HG02852 (cell line): ENCODE measurements around the gene XBP1.
"Not testable (repeated sequence)": the region's sequence is repeated elsewhere in the genome, so short reads cannot be mapped to it uniquely, and the experiment has no call there.

Source experiments
- ATAC-seq: cut with Tn5 transposase; IDR thresholded peaks from one replicate; pipeline ENCODE4 v1.9.1; 2021; ENCODE audit warnings: mild to moderate bottlenecking, moderate library complexity; ENCODE audit not compliant: unreplicated experiment

XBP1 gene

GRCh38 chr22:28819253-28820096, 19.1 kb upstream of the XBP1 start:
- ATAC-seq = no peak

GRCh38 chr22:28817919-28818859, 17.8 kb upstream of the XBP1 start:
- no peak for ATAC-seq

GRCh38 chr22:28817064-28817463, 16.7 kb upstream of the XBP1 start:
- no peak for ATAC-seq

- no peak for ATAC-seq
These were observed 15.4 kb upstream of the XBP1 start for GRCh38 chr22:28815729-28816128.

GRCh38 chr22:28815111-28815510, 14.7 kb upstream of the XBP1 start:
- ATAC-seq = no peak

- ATAC-seq = no peak
These were observed 13.6 kb upstream of the XBP1 start for GRCh38 chr22:28813772-28814518.

- no peak for ATAC-seq
These were observed 12.1 kb upstream of the XBP1 start for GRCh38 chr22:28812516-28812915.

GRCh38 chr22:28810821-28811491, 10.6 kb upstream of the XBP1 start:
- ATAC-seq = no peak

- no peak for ATAC-seq
These were observed 8.5 kb upstream of the XBP1 start for GRCh38 chr22:28808716-28809355.

GRCh38 chr22:28805426-28805825, 5.1 kb upstream of the XBP1 start:
- ATAC-seq = not testable (repeated sequence)

- no peak for ATAC-seq
These were observed 2.3 kb upstream of the XBP1 start for GRCh38 chr22:28802595-28803123.

GRCh38 chr22:28801845-28802594, 1.7 kb upstream of the XBP1 start:
- ATAC-seq = no peak

GRCh38 chr22:28799606-28800307, 612 bp downstream of the XBP1 start:
- ATAC-seq = peak; percentile 23

- ATAC-seq = no peak
These were observed 1.4 kb downstream of the XBP1 start for GRCh38 chr22:28798810-28799605.

- ATAC-seq = no peak
These were observed 4.2 kb downstream of the XBP1 start for GRCh38 chr22:28795932-28796856.

- no peak for ATAC-seq
These were observed 5.2 kb downstream of the XBP1 start for GRCh38 chr22:28795071-28795693.
